ENCODE results near the gene OR2L13.
"Not testable (repeated sequence)": the region's sequence is repeated elsewhere in the genome, so short reads cannot be mapped to it uniquely, and the experiment has no call there.

OR2L13 gene, protein sequence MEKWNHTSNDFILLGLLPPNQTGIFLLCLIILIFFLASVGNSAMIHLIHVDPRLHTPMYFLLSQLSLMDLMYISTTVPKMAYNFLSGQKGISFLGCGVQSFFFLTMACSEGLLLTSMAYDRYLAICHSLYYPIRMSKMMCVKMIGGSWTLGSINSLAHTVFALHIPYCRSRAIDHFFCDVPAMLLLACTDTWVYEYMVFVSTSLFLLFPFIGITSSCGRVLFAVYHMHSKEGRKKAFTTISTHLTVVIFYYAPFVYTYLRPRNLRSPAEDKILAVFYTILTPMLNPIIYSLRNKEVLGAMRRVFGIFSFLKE

DNA sequence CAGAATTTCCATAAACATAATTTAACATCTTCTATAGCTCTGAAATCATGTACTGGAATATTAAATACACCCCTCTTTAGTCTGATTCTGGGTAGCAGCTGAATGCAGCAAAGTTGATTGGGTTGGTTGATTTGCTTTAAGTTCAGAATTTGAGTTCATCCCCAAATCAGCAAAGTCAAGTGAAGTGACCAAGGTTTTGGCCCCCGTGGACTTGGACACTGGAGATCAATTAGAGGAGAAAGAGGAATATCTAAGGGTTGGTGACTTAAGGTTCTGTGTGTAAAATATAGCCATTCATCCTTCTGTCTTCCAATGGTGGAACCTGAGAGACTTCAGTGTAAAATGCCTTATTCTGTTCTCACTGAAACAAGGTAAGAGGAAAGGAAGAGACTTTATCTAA, at the start of gene OR2L13:
OR2L13 (plus strand) TSS at position 301 of the 400 bp plus-strand sequence. CDS start 4,192 bp downstream, outside the sequence.
- Mint-ChIP-seq H3K36me3 (ENCODE audit: low read depth) (no peaks in the 10 kb centered on the region), H3K9me3 (peaks cover 17% of the 10 kb centered on the region), H3K27ac (no peak within 1 kb of the TSS), H3K4me1 (ENCODE audit: low read depth) (no peaks in the 10 kb centered on the region), H3K27me3 (no peaks in the 10 kb centered on the region), H3K4me3 (no peak within 1 kb of the TSS)
- intact Hi-C loops (cut with micrococcal nuclease), result no loop called here

DNA sequence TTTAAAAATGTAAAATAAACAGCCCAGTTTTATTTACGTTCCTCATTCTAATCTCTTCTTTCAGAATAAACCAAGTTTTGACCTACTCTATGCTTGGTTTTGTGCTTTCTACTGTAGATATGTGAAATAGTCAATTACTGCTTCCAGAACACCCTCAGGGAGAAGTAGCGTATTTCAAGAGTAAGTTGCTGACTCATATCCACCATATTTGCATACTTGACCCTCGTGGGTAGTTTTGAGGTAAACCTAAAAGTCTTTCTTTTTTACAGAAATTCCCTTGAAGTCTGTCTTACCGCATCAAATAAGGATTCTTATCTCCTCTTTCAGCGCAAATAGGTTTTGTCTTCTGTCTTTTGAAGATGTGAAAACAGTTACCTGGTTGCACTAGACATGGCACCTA, 49.8 kb upstream of the OR2L13 start:
- Mint-ChIP-seq H3K9me3 (peaks cover 13% of the 10 kb centered on the region), H3K36me3 (ENCODE audit: low read depth) (no peaks in the 10 kb centered on the region)

DNA sequence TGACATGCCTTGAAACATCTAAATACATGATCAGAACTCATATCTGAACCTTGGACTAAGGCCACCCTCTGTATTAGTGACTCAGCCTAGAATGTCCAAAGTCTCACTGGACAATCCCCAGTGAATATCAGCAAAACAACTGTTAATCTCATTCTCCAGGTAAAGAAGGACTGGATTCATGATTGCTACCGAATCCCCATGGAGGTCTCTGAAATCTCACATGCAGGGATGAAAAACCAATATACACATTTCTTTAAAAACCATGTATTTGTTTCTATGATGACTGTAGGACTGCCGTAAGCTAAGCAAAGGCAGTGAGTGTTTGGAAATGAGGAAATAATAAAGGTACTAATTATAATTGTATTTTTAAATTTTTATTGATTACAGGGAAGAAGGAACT, 48.4 kb upstream of the OR2L13 start, which contains the start of gene OR2L3:
OR2L3 (plus strand) TSS at position 301 of the 400 bp plus-strand sequence. CDS start 13,846 bp downstream, outside the sequence.
- H3K4me3 Mint-ChIP-seq, result no peak within 1 kb of the TSS
- H3K9me3 Mint-ChIP-seq, result peaks cover 7% of the 10 kb centered on the region
- intact Hi-C loops (cut with micrococcal nuclease), result no loop called here
- no peaks in the 10 kb centered on the region for H3K4me1 Mint-ChIP-seq (ENCODE audit: low read depth)
- H3K27ac Mint-ChIP-seq, result no peak within 1 kb of the TSS
- H3K27me3 Mint-ChIP-seq, result no peaks in the 10 kb centered on the region
- H3K36me3 Mint-ChIP-seq (ENCODE audit: low read depth), result no peaks in the 10 kb centered on the region

More for the DNA sequence above, 49.8 kb upstream of the OR2L13 start:
- no peaks in the 10 kb centered on the region for H3K4me1 Mint-ChIP-seq (ENCODE audit: low read depth)
- intact Hi-C loops (cut with micrococcal nuclease), result no loop called here
- H3K27ac Mint-ChIP-seq, result no peak overlapping the region
- H3K27me3 Mint-ChIP-seq, result no peaks in the 10 kb centered on the region
- H3K4me3 Mint-ChIP-seq, result no peak overlapping the region

DNA sequence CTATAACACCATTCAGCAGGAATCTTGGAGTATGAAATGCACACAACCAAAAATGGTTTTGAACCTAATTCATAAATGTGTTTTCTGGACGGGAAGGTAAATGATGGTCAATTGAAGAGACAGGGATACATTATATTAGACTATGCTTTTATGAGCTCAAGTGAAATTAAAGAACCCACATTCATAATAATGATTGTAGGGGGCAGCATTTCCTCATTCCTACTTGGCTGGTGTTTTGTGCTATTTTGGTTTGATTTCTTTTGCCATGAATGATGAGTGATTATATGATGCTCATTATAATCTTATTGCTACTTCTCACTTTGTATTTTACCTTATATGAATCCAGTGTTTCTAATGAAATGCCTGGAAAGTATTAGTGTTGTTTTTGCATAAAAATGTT, 48.0 kb upstream of the OR2L13 start:
- H3K4me1 Mint-ChIP-seq (ENCODE audit: low read depth), result no peaks in the 10 kb centered on the region
- no peak overlapping the region for H3K27ac Mint-ChIP-seq
- H3K9me3 Mint-ChIP-seq, result peaks cover 7% of the 10 kb centered on the region
- no peaks in the 10 kb centered on the region for H3K36me3 Mint-ChIP-seq (ENCODE audit: low read depth)
- intact Hi-C loops (cut with micrococcal nuclease), result no loop called here
- no peak overlapping the region for H3K4me3 Mint-ChIP-seq
- H3K27me3 Mint-ChIP-seq, result no peaks in the 10 kb centered on the region

DNA sequence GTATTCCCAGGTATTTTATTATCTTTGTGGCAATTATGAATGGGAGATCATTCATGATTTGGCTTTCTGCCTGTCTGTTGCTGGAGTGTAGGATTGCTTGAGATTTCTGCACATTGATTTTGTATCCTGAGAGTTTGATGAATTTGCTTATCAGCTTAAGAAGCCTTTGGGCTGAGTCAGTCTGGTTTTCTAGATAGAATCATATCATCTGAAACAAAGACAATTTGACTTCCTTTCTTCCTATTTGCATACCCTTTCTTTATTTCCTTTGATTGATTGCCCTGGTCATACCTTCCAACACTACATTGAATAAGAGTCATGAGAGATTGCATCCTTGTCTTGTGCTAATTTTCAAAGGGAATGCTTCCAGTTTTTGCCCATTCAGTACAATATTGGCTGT, 40.3 kb upstream of the OR2L13 start:
- Mint-ChIP-seq H3K4me3 (no peak overlapping the region), H3K9me3 (peaks cover 15% of the 10 kb centered on the region)

DNA sequence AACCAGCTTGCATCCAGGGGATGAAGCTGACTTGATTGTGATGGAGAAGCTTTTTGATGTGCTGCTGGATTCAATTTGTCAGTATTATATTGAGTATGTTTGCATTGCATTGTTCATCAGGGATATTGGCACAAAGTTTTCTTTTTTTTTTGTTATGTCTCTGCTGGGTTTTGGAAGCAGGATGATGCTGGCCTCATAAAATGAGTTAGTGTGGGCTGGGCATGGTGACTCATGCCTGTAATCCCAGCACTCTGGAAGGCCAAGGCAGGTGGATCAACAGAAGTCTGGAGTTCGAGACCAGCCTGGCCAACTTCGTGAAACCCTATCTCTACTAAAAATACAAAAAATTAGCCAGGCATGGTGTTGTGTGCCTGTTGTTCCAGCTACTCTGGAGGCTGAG, 39.7 kb upstream of the OR2L13 start:
- intact Hi-C loops (cut with micrococcal nuclease), result no loop called here

More for the DNA sequence above, 40.3 kb upstream of the OR2L13 start:
- no peaks in the 10 kb centered on the region for H3K36me3 Mint-ChIP-seq (ENCODE audit: low read depth)
- no peaks in the 10 kb centered on the region for H3K4me1 Mint-ChIP-seq (ENCODE audit: low read depth)
- H3K27ac Mint-ChIP-seq, result no peak overlapping the region
- no peaks in the 10 kb centered on the region for H3K27me3 Mint-ChIP-seq
- intact Hi-C loops (cut with micrococcal nuclease), result no loop called here

DNA sequence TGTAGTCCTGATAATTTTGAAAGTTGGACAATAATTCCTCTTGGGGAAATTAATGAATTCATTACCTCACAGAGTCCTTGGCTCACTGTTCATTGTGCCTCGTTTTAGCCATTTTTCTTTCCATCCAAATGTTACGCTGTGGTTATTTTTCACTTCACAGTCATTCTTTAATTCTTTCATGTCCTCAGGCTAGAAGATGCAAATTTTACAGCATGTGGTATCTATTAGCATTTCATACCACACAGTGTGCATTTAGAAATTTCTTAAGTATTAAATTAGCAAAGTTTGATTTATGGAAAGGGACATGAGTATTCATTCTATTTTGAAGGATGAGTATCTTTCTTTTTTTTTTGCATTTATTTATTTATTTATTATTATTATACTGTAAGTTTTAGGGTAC, 29.9 kb upstream of the OR2L13 start:
- H3K36me3 Mint-ChIP-seq (ENCODE audit: low read depth), result no peaks in the 10 kb centered on the region

More for the DNA sequence above, 39.7 kb upstream of the OR2L13 start:
- Mint-ChIP-seq H3K4me3 (no peak overlapping the region), H3K27ac (no peak overlapping the region), H3K36me3 (ENCODE audit: low read depth) (no peaks in the 10 kb centered on the region), H3K4me1 (ENCODE audit: low read depth) (no peaks in the 10 kb centered on the region), H3K27me3 (no peaks in the 10 kb centered on the region), H3K9me3 (peaks cover 15% of the 10 kb centered on the region)

DNA sequence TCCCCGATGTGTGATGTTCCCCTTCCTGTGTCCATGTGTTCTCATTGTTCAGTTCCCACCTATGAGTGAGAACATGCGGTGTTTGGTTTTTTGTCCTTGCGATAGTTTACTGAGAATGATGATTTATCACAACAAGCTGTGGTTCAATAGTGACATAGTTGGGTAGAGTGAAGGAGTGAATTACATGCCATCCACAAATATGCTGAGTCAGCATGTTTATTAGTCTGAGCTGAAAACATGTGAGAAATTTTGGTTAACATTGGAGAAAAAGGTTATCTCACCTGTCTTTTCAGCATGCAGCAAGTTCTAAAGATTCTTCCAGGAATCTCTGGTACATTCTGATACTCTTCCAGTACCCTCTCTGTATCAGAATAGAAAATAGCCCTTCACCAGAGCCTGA, 29.4 kb upstream of the OR2L13 start:
- no peak overlapping the region for H3K4me3 Mint-ChIP-seq
- no peak overlapping the region for H3K27ac Mint-ChIP-seq
- no peaks in the 10 kb centered on the region for H3K4me1 Mint-ChIP-seq (ENCODE audit: low read depth)
- H3K9me3 Mint-ChIP-seq, result peaks cover 42% of the 10 kb centered on the region
- intact Hi-C loops (cut with micrococcal nuclease), result no loop called here
- H3K36me3 Mint-ChIP-seq (ENCODE audit: low read depth), result no peaks in the 10 kb centered on the region
- no peaks in the 10 kb centered on the region for H3K27me3 Mint-ChIP-seq

More for the DNA sequence above, 29.9 kb upstream of the OR2L13 start:
- H3K9me3 Mint-ChIP-seq, result peaks cover 37% of the 10 kb centered on the region
- intact Hi-C loops (cut with micrococcal nuclease), result no loop called here
- no peak overlapping the region for H3K27ac Mint-ChIP-seq
- H3K27me3 Mint-ChIP-seq, result no peaks in the 10 kb centered on the region
- no peak overlapping the region for H3K4me3 Mint-ChIP-seq
- no peaks in the 10 kb centered on the region for H3K4me1 Mint-ChIP-seq (ENCODE audit: low read depth)

DNA sequence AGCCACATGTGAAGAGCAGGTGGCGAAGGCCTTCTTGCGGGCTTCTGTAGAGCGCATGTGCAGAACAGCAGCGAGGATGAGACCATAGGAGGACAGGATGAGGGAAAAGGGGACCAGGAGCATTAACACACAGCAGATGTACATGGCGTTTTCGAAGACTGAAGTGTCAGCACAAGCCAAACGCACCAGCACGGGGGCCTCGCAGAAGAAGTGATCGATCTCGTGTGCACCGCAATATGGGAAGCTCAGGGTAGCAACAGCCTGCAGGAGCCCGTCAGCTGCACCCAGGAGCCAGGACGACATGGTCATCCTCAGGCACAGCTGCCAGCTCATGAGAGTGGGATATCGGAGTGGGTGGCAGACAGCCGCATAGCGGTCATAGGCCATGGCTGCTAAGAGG, 11.1 kb upstream of the OR2L13 start:
- intact Hi-C loops (cut with micrococcal nuclease); H3K36me3 Mint-ChIP-seq (ENCODE audit: low read depth); H3K4me3 Mint-ChIP-seq; H3K27ac Mint-ChIP-seq; H3K27me3 Mint-ChIP-seq; H3K4me1 Mint-ChIP-seq (ENCODE audit: low read depth): not testable (repeated sequence)
- H3K9me3 Mint-ChIP-seq, result peaks cover 11% of the 10 kb centered on the region

DNA sequence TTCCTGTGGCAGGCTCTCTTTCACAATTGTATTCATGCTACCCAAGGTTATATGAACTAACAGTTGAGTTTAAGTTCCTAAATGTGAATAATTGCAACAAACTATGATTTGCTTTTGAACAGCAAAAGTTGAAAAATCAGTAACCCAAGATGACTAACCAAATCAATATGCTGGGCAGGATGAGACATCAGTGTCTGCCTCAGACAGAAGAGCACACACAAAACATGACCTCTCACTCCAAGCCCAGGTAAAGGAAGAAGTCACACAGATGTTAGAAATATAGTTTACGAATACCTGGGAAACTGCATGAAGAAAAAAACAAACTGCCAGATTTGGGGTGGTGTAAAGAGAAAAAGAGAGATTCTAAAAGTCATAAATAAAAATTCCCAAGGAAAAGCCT, 3.5 kb downstream of the OR2L13 start:
- no peaks in the 10 kb centered on the region for H3K4me1 Mint-ChIP-seq (ENCODE audit: low read depth)
- H3K9me3 Mint-ChIP-seq, result peaks cover 8% of the 10 kb centered on the region
- no peak overlapping the region for H3K27ac Mint-ChIP-seq
- no peaks in the 10 kb centered on the region for H3K36me3 Mint-ChIP-seq (ENCODE audit: low read depth)
- no peaks in the 10 kb centered on the region for H3K27me3 Mint-ChIP-seq
- H3K4me3 Mint-ChIP-seq, result no peak overlapping the region
- intact Hi-C loops (cut with micrococcal nuclease), result no loop called here

DNA sequence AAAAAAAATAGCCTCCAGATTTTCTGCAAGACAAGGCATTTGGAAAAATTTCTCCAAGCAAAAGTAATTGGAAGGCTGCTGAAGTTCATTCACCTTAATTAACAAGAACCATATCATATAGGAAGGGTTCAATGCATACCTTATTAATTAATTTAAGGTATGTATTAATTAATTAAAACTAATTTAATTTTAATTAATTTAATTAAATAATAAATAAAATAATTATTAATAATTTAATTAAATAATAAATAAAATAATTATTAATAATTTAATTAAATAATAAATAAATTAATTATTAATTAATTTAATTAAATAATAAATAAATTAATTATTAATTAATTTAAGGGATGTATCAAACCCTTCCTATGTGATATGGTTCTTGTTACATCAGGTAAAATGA, 7.9 kb downstream of the OR2L13 start:
- Mint-ChIP-seq H3K9me3 (peaks cover 22% of the 10 kb centered on the region), H3K4me1 (ENCODE audit: low read depth) (no peaks in the 10 kb centered on the region), H3K27ac (no peak overlapping the region), H3K27me3 (no peaks in the 10 kb centered on the region), H3K36me3 (ENCODE audit: low read depth) (no peaks in the 10 kb centered on the region), H3K4me3 (no peak overlapping the region)
- intact Hi-C loops (cut with micrococcal nuclease), result no loop called here

DNA sequence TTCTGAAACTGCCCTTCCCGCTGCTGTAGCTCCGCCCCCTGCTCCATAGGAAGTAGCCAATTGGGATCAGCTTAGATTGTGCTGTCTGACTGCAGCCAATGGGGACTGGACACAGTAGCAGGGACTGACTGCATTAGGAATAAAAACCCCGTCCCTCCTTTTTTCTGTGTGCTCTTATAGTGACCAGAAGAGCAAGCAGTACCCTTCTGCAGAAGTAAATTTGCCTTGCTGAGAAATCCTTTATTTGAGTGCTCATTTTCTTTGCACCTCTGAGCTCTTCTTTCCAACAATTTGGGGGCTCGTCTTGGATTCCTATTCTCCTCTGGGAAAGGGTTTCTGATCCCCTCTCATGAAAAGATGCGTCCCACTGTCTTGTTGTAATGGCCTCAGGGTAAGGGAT, 16.2 kb downstream of the OR2L13 start:
- Mint-ChIP-seq H3K9me3 (peaks cover 63% of the 10 kb centered on the region), H3K27ac (no peak overlapping the region), H3K27me3 (no peaks in the 10 kb centered on the region), H3K36me3 (ENCODE audit: low read depth) (no peaks in the 10 kb centered on the region), H3K4me1 (ENCODE audit: low read depth) (no peaks in the 10 kb centered on the region), H3K4me3 (no peak overlapping the region)
- intact Hi-C loops (cut with micrococcal nuclease), result no loop called here

DNA sequence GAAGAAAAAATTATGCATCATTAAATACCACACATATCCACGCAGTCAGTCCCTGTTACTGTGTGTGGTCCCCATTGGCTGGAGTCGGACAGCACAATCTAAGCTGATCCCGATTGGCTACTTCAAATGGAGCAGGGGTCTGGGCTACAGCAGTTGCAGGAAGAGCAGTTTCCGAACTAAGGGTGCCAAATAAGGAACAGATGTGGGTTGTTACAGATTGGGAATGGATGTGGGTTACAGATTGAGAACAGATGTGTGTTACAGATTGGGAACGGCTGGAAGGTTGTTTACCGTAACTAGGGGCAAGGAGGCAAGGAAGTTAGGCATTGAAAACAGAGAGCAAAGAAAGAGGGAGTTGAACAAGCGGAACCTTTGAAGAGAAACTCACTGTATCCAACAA, 19.9 kb downstream of the OR2L13 start:
- Mint-ChIP-seq H3K36me3 (ENCODE audit: low read depth) (no peaks in the 10 kb centered on the region), H3K4me1 (ENCODE audit: low read depth) (no peaks in the 10 kb centered on the region), H3K27me3 (no peaks in the 10 kb centered on the region), H3K4me3 (no peak overlapping the region), H3K9me3 (peaks cover 35% of the 10 kb centered on the region), H3K27ac (no peak overlapping the region)
- intact Hi-C loops (cut with micrococcal nuclease), result no loop called here

DNA sequence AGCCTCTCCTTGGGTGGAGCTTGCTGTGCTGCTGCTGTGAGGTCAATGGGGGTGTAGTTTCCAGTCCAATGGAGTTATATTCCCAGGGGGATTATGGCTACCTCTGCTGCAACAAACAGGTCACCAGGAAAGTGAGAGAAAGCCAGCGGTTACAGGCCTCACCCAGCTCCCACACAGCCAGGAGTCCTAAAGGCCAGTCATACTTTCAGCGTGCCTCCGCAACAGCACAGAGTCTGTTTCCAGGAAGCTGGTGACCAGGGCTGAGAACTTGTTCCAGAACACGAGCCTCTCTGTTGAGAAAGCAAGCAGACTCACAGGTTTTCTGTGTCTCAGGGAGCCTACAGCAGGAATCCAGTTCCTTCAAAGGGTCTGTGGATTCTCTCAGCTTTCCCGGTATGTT, 32.7 kb downstream of the OR2L13 start:
- Mint-ChIP-seq H3K36me3 (ENCODE audit: low read depth) (no peaks in the 10 kb centered on the region), H3K4me3 (no peak overlapping the region), H3K9me3 (peaks cover 71% of the 10 kb centered on the region), H3K27ac (no peak overlapping the region), H3K4me1 (ENCODE audit: low read depth) (no peaks in the 10 kb centered on the region), H3K27me3 (no peaks in the 10 kb centered on the region)
- intact Hi-C loops (cut with micrococcal nuclease), result no loop called here

DNA sequence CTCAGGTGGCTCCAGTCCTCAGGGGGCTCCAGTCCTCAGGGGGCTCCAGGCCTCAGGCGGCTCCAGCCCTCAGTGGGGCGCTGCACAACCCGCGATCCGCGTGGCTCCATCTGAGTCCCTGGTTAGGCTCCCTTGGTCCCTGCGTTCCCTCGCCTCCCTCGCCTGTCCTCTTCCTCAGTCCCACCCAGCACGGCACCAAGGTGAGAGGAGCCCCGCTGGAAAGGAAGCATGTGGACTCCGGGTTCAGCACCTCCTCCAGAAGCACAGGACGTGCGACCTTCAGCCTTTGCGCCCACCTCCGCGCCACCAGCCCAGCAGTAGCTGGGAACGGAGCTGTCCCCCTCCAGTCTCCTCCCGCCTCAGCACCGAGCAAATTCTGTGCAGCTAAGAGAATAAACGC, 41.8 kb downstream of the OR2L13 start:
- no peak overlapping the region for H3K4me3 Mint-ChIP-seq
- H3K27me3 Mint-ChIP-seq, result no peaks in the 10 kb centered on the region
- no peak overlapping the region for H3K27ac Mint-ChIP-seq
- peaks cover 11% of the 10 kb centered on the region for H3K9me3 Mint-ChIP-seq
- no peaks in the 10 kb centered on the region for H3K4me1 Mint-ChIP-seq (ENCODE audit: low read depth)
- intact Hi-C loops (cut with micrococcal nuclease), result no loop called here
- H3K36me3 Mint-ChIP-seq (ENCODE audit: low read depth), result no peaks in the 10 kb centered on the region
